ENCODE data around the gene ZBTB16.

The ZBTB16 gene

DNA sequence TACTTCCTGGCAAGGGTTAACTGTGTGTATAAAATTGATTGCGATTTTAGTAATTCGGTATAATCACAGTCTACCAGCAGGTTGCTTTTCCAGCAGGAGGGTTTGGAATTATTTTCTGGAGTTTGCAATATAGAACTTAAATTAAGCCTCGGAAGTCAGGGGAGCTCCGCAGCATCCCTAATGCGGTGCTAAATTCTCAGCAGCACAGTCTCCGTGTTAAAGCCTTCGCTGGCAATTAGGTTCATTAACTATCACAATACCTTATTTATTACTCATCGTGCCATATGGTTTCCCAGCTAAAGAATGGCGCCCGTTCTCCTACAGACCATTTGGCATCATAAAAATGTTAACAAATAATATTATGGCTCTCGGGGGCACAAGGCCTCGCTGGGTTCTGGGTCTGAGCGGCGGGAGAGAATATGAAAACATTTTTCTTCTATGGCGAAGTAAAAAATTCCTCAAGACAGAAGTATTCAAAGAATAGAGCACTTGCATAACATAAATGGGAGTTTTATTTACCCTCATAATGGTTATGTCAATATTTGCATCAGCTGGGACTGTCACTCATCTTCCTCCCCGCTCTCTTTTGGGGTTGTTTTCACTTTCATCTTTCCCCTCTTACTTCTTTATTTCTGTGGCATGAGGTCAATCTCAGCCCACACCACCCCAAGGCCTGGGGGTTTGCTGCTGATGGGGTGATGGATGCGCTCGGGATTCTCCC lies 28.1 kb upstream of the ZBTB16 start:
- ChIA-PET CTCF (interaction anchor here (0.8 kb wide), 1 partner anchor 53 kb away, joined by 3 read pairs; no protein-coding TSS in a partner anchor), POLR2A (no interaction called here)
- TF ChIP-seq, protein P1, sequence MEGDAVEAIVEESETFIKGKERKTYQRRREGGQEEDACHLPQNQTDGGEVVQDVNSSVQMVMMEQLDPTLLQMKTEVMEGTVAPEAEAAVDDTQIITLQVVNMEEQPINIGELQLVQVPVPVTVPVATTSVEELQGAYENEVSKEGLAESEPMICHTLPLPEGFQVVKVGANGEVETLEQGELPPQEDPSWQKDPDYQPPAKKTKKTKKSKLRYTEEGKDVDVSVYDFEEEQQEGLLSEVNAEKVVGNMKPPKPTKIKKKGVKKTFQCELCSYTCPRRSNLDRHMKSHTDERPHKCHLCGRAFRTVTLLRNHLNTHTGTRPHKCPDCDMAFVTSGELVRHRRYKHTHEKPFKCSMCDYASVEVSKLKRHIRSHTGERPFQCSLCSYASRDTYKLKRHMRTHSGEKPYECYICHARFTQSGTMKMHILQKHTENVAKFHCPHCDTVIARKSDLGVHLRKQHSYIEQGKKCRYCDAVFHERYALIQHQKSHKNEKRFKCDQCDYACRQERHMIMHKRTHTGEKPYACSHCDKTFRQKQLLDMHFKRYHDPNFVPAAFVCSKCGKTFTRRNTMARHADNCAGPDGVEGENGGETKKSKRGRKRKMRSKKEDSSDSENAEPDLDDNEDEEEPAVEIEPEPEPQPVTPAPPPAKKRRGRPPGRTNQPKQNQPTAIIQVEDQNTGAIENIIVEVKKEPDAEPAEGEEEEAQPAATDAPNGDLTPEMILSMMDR (IDR thresholded peaks at IDR 0.05; ENCODE audit: control extremely low read depth, extremely low read depth, low read depth, missing control alignments) = no peak
- no peak for DNase-seq (ENCODE audit: extremely low spot score)

DNA sequence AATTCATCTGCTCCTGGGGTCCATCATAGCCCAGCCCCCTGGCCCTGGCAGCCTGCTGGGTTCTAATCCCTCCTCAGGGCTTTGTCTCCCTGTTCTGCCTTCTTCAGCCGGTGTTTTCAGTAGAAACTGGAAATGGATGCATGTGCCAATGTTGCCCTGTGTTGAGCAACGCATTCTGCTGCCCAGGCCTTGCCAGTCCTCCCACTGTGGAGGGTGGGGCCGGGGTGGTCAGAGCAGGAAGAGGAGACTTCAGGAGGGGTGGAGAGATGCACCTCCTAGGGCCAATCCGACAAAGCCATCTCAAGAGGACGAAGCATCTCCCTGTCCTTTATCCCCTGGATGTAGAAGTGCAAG lies 27.6 kb upstream of the ZBTB16 start:
- CTCF ChIA-PET = no interaction called here
- DNase-seq (ENCODE audit: extremely low spot score) = no peak
- POLR2A ChIA-PET = no interaction called here
- TF ChIP-seq, protein P1 (IDR thresholded peaks at IDR 0.05; ENCODE audit: control extremely low read depth, extremely low read depth, low read depth, missing control alignments) = no peak

DNA sequence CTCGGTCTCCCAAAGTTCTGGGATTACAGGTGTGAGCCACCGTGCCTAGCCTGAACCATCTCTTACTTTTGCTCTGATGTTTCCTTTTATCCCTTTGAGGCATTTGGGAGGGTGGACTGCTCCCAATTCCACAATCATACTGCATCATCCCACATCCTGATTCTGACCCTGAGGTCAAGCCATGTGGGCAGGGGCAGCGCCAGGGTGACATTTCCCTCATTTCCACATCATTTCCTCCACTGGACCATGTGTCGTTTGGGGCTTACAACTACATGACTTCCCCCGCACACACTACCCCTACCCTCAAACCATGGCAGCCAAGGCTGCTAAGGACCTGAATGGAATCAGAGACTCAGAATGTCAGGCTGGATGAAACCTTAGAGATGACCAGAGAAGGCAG lies 26.4 kb upstream of the ZBTB16 start:
- DNase-seq (ENCODE audit: extremely low spot score) = no peak
- TF ChIP-seq, protein P1 (IDR thresholded peaks at IDR 0.05; ENCODE audit: control extremely low read depth, extremely low read depth, low read depth, missing control alignments) = no peak
- ChIA-PET CTCF (interaction anchor here (1.4 kb wide), 1 partner anchor 11 kb away, joined by 4 read pairs; no protein-coding TSS in a partner anchor), POLR2A (no interaction called here)

DNA sequence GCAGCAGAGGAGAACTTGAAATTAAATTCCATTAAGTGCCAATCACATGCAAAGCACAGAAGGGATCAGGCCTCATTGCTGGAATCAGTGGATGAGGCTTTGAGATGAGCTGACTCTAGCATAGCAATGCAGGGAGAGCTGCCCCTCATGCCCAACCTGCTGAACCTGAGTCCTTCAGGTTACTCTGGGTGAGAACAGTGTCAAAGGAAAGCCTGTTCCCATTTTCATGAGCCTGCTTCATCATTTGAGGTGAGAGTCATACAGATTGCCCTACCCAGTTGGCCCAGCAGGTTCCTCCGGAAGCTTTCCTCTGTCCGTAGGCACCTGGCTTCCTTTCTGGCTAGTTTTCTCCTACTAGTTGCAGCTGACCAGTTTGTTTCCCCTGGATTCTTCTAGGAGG lies 25.9 kb upstream of the ZBTB16 start:
- ChIA-PET CTCF (interaction anchor here (1.4 kb wide), 1 partner anchor 10 kb away, joined by 4 read pairs; no protein-coding TSS in a partner anchor), POLR2A (no interaction called here)
- DNase-seq (ENCODE audit: extremely low spot score) = no peak
- TF ChIP-seq, protein P1 (IDR thresholded peaks at IDR 0.05; ENCODE audit: control extremely low read depth, extremely low read depth, low read depth, missing control alignments) = no peak

DNA sequence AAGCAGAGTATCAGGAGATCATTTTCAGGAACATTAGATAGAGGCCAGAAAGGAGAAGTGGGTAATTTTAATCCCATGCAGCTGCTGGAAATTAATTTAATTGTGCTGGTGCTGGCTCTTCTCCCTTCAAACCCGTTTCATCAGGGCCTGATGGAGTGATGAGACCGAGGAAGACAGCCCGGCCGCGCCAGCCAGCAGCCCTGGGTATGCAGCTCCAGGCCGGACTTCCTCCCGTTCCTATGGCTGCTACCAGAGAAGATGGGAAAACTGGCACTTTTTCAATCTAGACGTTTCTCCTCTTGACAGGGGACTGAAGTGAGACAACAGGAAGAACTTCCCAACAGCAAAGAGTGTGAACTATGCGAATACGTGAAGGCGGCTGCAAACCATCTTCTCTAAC lies 24.6 kb upstream of the ZBTB16 start:
- ChIA-PET POLR2A (no interaction called here), CTCF (interaction anchor here (1.2 kb wide), 1 partner anchor 7 kb away, joined by 3 read pairs; no protein-coding TSS in a partner anchor)
- no peak for DNase-seq (ENCODE audit: extremely low spot score)
- TF ChIP-seq, protein P1 (IDR thresholded peaks at IDR 0.05; ENCODE audit: control extremely low read depth, extremely low read depth, low read depth, missing control alignments) = no peak

DNA sequence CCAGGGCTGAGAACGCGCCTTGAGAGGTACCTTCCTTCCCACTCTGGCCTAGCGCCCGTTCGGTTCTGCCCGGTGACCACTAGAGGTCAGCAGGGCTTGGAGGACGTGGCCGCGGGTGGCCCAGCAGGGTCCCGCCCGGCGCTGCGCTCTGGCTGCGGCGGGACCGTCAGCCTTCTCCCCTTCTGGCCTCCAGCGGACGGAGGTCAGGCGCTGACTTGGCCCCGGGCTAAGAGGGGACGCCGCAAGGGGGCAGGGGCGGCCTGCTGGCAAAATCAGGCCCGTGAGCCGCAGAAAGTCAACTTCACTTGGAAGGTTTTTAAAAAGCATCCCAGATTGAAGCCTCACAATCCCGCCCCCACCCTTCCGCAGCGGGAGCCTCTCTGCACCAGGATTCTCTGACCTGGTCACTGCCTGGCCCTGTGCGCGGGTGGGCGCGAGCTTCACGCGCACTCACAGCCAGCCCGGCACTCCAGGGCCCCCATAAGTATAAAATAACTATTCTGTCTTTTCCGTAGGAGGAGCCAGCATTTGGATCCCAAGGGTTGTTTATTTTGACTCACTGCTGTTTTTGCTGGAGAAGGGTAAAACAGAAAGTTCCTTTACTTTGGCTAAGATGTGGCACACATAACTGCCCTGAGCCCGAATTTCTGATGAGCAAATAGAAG lies 23.2 kb upstream of the ZBTB16 start:
- ChIA-PET CTCF (interaction anchor here (1.2 kb wide), 1 partner anchor 9 kb away, joined by 3 read pairs; no protein-coding TSS in a partner anchor), POLR2A (no interaction called here)
- TF ChIP-seq, protein P1 (IDR thresholded peaks at IDR 0.05; ENCODE audit: control extremely low read depth, extremely low read depth, low read depth, missing control alignments) = peak; percentile 50
- peak; percentile 35 for DNase-seq (ENCODE audit: extremely low spot score)

Data from GM10248 (cell line).